Type B pancreatic cell (in vitro differentiated cells): Measurements from ENCODE around the gene FAM228A. TPM values are rescaled to one million over a fixed set of nuclear protein-coding genes. Genes with fewer than 3 reads are reported as not detected.
"Not testable (repeated sequence)": the region's sequence is repeated elsewhere in the genome, so short reads cannot be mapped to it uniquely, and the experiment has no call there.

Experiments
- DNase-seq: peaks from one replicate; pipeline ENCODE4 v3.0.0; 2021; ENCODE audit warnings: mixed read lengths; ENCODE audit not compliant: unreplicated experiment; ENCODE audit errors: extremely low spot score
- H3K27ac Mint-ChIP-seq: 2 replicates; pipeline ENCODE4 v1.8.0; 2021; ENCODE audit warnings: mild to moderate bottlenecking, mixed read lengths
- H3K27me3 Mint-ChIP-seq: 2 replicates; pipeline ENCODE4 v1.8.0; 2021; ENCODE audit warnings: mixed read lengths
- H3K36me3 Mint-ChIP-seq: 2 replicates; pipeline ENCODE4 v1.8.0; 2021; ENCODE audit warnings: mixed read lengths
- H3K4me1 Mint-ChIP-seq: one replicate; pipeline ENCODE4 v1.8.0; 2021; ENCODE audit warnings: mixed read lengths; ENCODE audit not compliant: unreplicated experiment
- H3K4me3 Mint-ChIP-seq: 2 replicates; pipeline ENCODE4 v1.8.0; 2021; ENCODE audit warnings: mild to moderate bottlenecking, mixed read lengths
- H3K9me3 Mint-ChIP-seq: 2 replicates; pipeline ENCODE4 v1.8.0; 2021; ENCODE audit warnings: mixed read lengths
- CTCF ChIP-seq: fragments of 200-600 bp; sonication (generic); conservative IDR thresholded peaks from 2 replicates; pipeline ENCODE4 v1.5.0; 2021; ENCODE audit warnings: antibody characterized with exemption, mild to moderate bottlenecking
- long read RNA-seq: library from polyadenylated mRNA; unstranded; transcript quantifications from one replicate; pipeline ENCODE4 v2.0.0, GENCODE V29; 2020
- total RNA-seq: library from RNA; stranded (reverse); gene quantifications from 2 replicates; pipeline ENCODE4 v1.2.1, GENCODE V29; 2021; ENCODE audit warnings: low replicate concordance

The FAM228A gene
- not detected in 2 replicates for total RNA-seq
- long read RNA-seq: 0 reads

- H3K27me3 Mint-ChIP-seq: no peaks in the 10 kb centered on the region
- H3K4me3 Mint-ChIP-seq: no peak within 1 kb of the TSS
- no peaks in the 10 kb centered on the region for H3K4me1 Mint-ChIP-seq
- no peak for DNase-seq
- TF ChIP-seq CTCF: no peak
- no peak within 1 kb of the TSS for H3K27ac Mint-ChIP-seq
- H3K9me3 Mint-ChIP-seq: peaks cover 9% of the 10 kb centered on the region
- H3K36me3 Mint-ChIP-seq: no peaks in the 10 kb centered on the region
Measured at GRCh38 chr2:24174851-24175277, at the start of gene FAM228A. Gene FAM228A (plus strand): TSS chr2:24175053. CDS start chr2:24175481, 428 bp downstream.

- Mint-ChIP-seq H3K4me3 (peak overlapping the region; percentile 67), H3K27me3 (no peaks in the 10 kb centered on the region), H3K27ac (peak overlapping the region; percentile 51), H3K36me3 (no peaks in the 10 kb centered on the region), H3K4me1 (peaks cover 15% of the 10 kb centered on the region), H3K9me3 (no peaks in the 10 kb centered on the region)
- no peak for TF ChIP-seq CTCF
- DNase-seq: no peak
Measured at GRCh38 chr2:24125956-24126355, 48.9 kb upstream of the FAM228A start.

GRCh38 chr2:24132543-24132942 lies 42.3 kb upstream of the FAM228A start:
- no peak for DNase-seq
- peak overlapping the region; percentile 43 for H3K27ac Mint-ChIP-seq
- no peak for TF ChIP-seq CTCF
- no peaks in the 10 kb centered on the region for H3K27me3 Mint-ChIP-seq
- peaks cover 13% of the 10 kb centered on the region for H3K36me3 Mint-ChIP-seq
- H3K9me3 Mint-ChIP-seq: peaks cover 5% of the 10 kb centered on the region
- no peaks in the 10 kb centered on the region for H3K4me1 Mint-ChIP-seq
- H3K4me3 Mint-ChIP-seq: no peak overlapping the region

GRCh38 chr2:24140305-24140704 lies 34.5 kb upstream of the FAM228A start:
- H3K27me3 Mint-ChIP-seq, H3K4me3 Mint-ChIP-seq, H3K4me1 Mint-ChIP-seq, H3K9me3 Mint-ChIP-seq, H3K27ac Mint-ChIP-seq, DNase-seq: not testable (repeated sequence)
- peaks cover 10% of the 10 kb centered on the region for H3K36me3 Mint-ChIP-seq

GRCh38 chr2:24147364-24147763 lies 27.5 kb upstream of the FAM228A start:
- H3K36me3 Mint-ChIP-seq: peaks cover 42% of the 10 kb centered on the region
- DNase-seq: no peak
- H3K27me3 Mint-ChIP-seq: no peaks in the 10 kb centered on the region

More at GRCh38 chr2:24147364-24147763, 27.5 kb upstream of the FAM228A start:
- Mint-ChIP-seq H3K4me1 (no peaks in the 10 kb centered on the region), H3K27ac (no peak overlapping the region), H3K4me3 (no peak overlapping the region), H3K9me3 (peaks cover 15% of the 10 kb centered on the region)
- TF ChIP-seq CTCF: no peak
